HPDE6-E6E7 (cell line): Measurements from ENCODE around the gene MGP.

ENCODE experiments used
- DNase-seq: peaks from one replicate; pipeline ENCODE4 v3.0.0; 2011; ENCODE audit warnings: missing footprints; ENCODE audit errors: extremely low spot score

MGP gene

GRCh38 chr12:14860490-14860889, 25.2 kb downstream of the MGP start:
- no peak for DNase-seq

GRCh38 chr12:14858513-14858912, 27.1 kb downstream of the MGP start:
- DNase-seq, result no peak

DNA sequence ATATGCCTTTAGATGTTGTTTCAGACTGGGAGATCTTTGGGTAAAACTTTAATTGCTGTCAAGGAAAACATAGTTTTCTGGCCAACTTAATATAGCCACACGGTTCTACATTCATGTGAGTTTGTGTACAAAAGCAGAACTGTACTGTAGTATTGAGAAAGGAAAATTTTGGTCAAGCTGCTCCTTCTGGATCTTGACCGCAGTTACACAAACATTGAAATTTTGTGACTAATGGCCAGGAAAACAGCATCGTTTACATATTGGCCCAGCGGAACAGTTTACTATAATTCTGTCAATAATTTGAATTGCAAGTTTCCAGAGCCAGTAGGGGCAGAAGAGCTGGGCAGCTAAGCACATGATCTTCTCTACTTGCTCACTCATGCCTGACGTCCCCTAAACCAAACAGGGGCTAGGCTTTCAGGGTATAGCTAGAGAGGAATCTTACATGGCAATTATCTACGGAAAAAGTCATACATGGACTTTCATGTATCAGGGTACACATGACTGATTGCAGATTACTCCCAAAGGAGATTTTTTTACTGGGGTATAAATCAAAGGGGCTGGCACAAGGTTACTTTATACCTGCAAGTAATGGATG, 31.0 kb downstream of the MGP start:
- DNase-seq, result no peak

DNA sequence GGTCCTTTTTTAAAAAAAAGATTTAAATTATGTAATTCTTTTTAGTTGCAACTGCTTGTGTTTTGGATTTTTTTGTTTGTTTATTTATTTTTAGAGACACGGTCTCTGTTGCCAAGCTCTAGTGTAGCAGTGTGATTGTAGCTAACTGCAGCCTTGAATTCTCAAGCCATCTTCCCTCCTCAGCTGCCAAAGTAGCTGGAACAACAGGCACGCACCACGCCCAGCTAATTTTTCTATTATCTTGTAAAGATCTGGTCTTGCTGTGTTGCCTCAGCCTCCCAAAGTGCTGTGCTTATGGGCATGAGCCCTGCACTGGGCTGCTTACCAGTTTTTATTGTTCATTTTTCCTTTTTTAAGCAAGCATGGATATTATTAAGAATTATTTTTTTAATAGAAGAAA, 31.7 kb downstream of the MGP start:
- DNase-seq, result no peak

GRCh38 chr12:14852880-14853279, 32.8 kb downstream of the MGP start:
- DNase-seq, result no peak

GRCh38 chr12:14850929-14851663, 34.6 kb downstream of the MGP start:
- DNase-seq, result no peak

DNA sequence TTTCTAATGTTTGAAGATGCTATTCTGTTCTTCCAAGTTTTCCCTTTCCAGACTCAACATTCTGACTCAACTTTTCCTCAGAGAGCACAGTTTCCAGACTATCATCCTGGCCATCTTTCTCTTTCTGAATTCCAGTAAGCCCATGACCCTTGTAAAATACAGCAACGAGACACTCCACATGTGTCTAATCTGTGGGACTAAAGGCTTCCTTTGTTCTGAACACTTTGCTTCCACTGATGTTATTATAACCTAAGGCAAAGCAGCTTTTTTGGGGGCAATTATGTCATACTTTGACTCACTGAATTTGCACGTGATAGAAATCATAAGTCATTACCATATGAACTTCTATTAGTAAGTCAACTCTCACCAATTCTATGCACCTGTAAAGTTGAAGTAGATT, 36.0 kb downstream of the MGP start:
- DNase-seq, result no peak

GRCh38 chr12:14846876-14847580, 38.6 kb downstream of the MGP start:
- DNase-seq, result no peak

GRCh38 chr12:14846042-14846587, 39.5 kb downstream of the MGP start:
- no peak for DNase-seq

GRCh38 chr12:14845350-14845750, 40.3 kb downstream of the MGP start:
- no peak for DNase-seq

- DNase-seq, result no peak
These were observed 41.3 kb downstream of the MGP start for GRCh38 chr12:14844401-14844800.

DNA sequence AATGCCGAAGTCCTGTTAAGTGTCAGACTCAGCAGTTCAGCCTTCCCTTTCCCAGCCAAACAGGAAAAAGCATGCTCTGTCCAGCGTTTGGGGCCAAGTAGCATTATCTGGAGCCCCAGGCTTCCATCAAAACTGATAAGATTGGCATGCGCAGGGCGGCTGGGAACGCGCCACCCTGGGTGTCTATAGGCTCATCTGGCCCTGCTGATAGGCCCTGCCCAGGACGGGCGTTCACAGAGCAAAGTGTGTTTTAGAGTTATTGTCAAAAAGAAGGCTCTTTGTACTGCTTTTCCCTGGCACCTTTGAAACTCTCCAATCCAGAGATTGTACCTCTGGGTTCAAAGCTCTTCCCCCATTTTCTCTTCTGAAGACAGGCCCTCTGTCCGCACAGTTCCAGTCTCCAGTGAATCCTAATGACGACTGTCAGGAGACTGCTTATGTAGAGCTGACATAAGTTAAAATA, 42.2 kb downstream of the MGP start, which contains the start of gene ART4:
ART4 (minus strand) TSS at position 102 of the 463 bp plus-strand sequence. CDS start 413 bp downstream, outside the sequence.
- no peak for DNase-seq

- no peak for DNase-seq
These were observed 43.3 kb downstream of the MGP start for GRCh38 chr12:14842315-14842714.

DNA sequence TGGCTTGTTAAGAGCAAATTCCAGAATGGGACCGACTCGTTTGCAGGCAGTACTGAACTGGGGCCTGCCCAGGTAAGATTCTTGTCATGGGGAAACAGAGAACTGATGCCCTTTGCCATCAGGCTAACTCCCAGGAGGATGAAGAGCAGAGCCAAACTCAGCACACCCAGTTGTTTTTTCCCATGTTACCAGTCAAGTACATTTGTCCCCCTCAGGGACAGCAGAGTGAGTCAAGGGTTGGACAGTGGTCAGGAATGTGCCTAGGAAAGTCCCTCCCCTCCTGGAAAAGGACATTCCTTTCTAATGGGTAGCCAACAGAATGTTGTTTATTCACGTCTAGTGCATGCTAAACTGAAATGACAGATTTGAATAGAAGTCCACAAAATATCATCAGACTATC, 43.9 kb downstream of the MGP start:
- DNase-seq, result no peak

DNA sequence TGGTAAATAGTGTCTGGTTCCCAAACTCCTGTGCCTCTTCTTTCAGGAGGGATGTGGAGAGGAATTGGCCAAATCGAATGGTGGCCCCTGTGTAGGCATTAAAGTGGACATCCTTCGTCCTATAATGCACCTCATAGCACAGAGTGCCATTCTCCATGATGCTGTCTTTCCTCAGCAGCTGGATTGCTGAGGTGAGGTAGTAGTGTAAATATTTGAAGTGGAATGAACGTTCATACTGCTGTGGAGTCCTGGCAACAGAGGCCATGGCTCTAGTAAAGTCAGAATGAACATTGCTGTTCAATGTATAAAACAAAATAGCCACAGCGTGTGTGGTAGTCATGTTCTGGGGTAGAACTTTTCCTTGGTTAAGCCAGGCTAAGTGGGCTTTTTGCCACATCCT, 45.0 kb downstream of the MGP start:
- no peak for DNase-seq

- no peak for DNase-seq
These were observed 46.4 kb downstream of the MGP start for GRCh38 chr12:14839262-14839661.

- DNase-seq, result peak; percentile 32
These were observed 49.1 kb downstream of the MGP start for GRCh38 chr12:14836336-14837210.

- no peak for DNase-seq
These were observed 51.1 kb downstream of the MGP start for GRCh38 chr12:14834509-14834908.

GRCh38 chr12:14833952-14834351, 51.7 kb downstream of the MGP start:
- no peak for DNase-seq

GRCh38 chr12:14833336-14833735, 52.3 kb downstream of the MGP start:
- no peak for DNase-seq
